OCI-LY1 (cell line): ENCODE measurements around the gene PDE4D.

Experiments
- CTCF ChIP-seq: fragments of 200-600 bp; sonication (generic), shearing (Covaris generic); IDR thresholded peaks from 2 replicates; pipeline ENCODE4 v1.5.1; 2017; ENCODE audit warnings: mild to moderate bottlenecking, antibody characterized with exemption, low read length, moderate library complexity, mixed read lengths
- EZH2 ChIP-seq: fragments of 200-600 bp; sonication (generic), shearing (Covaris generic); IDR thresholded peaks from 2 replicates; pipeline ENCODE4 v1.8.0; 2017; ENCODE audit warnings: borderline replicate concordance, mixed run types, mild to moderate bottlenecking, antibody characterized with exemption, low read length, moderate library complexity, mixed read lengths

GRCh38 chr5:59361454-59361853 lies 532.1 kb downstream of the PDE4D start:
- no peak for TF ChIP-seq CTCF
- no peak for TF ChIP-seq EZH2
